HG02943 (cell line): ENCODE results near the gene YY1AP1.
"Not testable (repeated sequence)": the region's sequence is repeated elsewhere in the genome, so short reads cannot be mapped to it uniquely, and the experiment has no call there.

ENCODE experiments used
- ATAC-seq: cut with Tn5 transposase; IDR thresholded peaks from one replicate; pipeline ENCODE4 v1.9.1; 2021; ENCODE audit warnings: mild to moderate bottlenecking, low read depth, moderate library complexity; ENCODE audit not compliant: unreplicated experiment

The YY1AP1 gene

GRCh38 chr1:155697046-155697445 lies 8.5 kb upstream of the YY1AP1 start:
- ATAC-seq = no peak

GRCh38 chr1:155696524-155696923 lies 8.0 kb upstream of the YY1AP1 start:
- ATAC-seq = no peak

- no peak for ATAC-seq
Measured at GRCh38 chr1:155695608-155696007, 7.0 kb upstream of the YY1AP1 start.

- no peak for ATAC-seq
Measured at GRCh38 chr1:155695072-155695471, 6.5 kb upstream of the YY1AP1 start.

- no peak for ATAC-seq
Measured at GRCh38 chr1:155694167-155694566, 5.6 kb upstream of the YY1AP1 start.

- no peak for ATAC-seq
Measured at GRCh38 chr1:155691992-155692528, 3.5 kb upstream of the YY1AP1 start.

- peak; percentile 8 for ATAC-seq
Measured at GRCh38 chr1:155689081-155689607, 570 bp upstream of the YY1AP1 start, which contains the start of gene DAP3. Gene DAP3 (plus strand): TSS chr1:155689091. CDS start chr1:155709780, 20,689 bp downstream.

- ATAC-seq = peak; percentile 22
Measured at GRCh38 chr1:155687705-155688323, 760 bp downstream of the YY1AP1 start.

GRCh38 chr1:155681776-155682175 lies 6.8 kb downstream of the YY1AP1 start:
- no peak for ATAC-seq

- no peak for ATAC-seq
Measured at GRCh38 chr1:155680531-155680930, 8.0 kb downstream of the YY1AP1 start.

- not testable (repeated sequence) for ATAC-seq
Measured at GRCh38 chr1:155678992-155679391, 9.6 kb downstream of the YY1AP1 start.

- no peak for ATAC-seq
Measured at GRCh38 chr1:155678027-155678426, 10.5 kb downstream of the YY1AP1 start.

- no peak for ATAC-seq
Measured at GRCh38 chr1:155673003-155673402, 15.6 kb downstream of the YY1AP1 start.

GRCh38 chr1:155671750-155672149 lies 16.8 kb downstream of the YY1AP1 start:
- no peak for ATAC-seq

GRCh38 chr1:155669233-155670162 lies 19.1 kb downstream of the YY1AP1 start:
- no peak for ATAC-seq

GRCh38 chr1:155661239-155661638 lies 27.3 kb downstream of the YY1AP1 start:
- not testable (repeated sequence) for ATAC-seq

GRCh38 chr1:155657463-155657862 lies 31.1 kb downstream of the YY1AP1 start:
- no peak for ATAC-seq

- no peak for ATAC-seq
Measured at GRCh38 chr1:155652951-155653350, 35.6 kb downstream of the YY1AP1 start.

GRCh38 chr1:155651861-155652661 lies 36.5 kb downstream of the YY1AP1 start:
- ATAC-seq = no peak

GRCh38 chr1:155650231-155650757 lies 38.3 kb downstream of the YY1AP1 start:
- ATAC-seq = no peak
